PC-3 (cell line): ENCODE measurements around the gene LRRC75A.

ENCODE experiments used
- CTCF ChIP-seq: fragments of 300-600 bp; sonication (generic); conservative IDR thresholded peaks from 2 replicates; pipeline ENCODE4 v1.5.1; 2017; ENCODE audit warnings: antibody characterized with exemption, low read depth, mild to moderate bottlenecking, low read length
- EZH2 ChIP-seq: fragments of 300-600 bp; sonication (generic); IDR thresholded peaks from one replicate; pipeline ENCODE4 v1.6.1; 2017; ENCODE audit warnings: antibody characterized with exemption, mild to moderate bottlenecking, low read length; ENCODE audit not compliant: unreplicated experiment

- TF ChIP-seq CTCF = no peak
- TF ChIP-seq EZH2 = no peak
These were observed 49.9 kb downstream of the LRRC75A start for GRCh38 chr17:16442141-16442540.
